GM19043 (cell line): ENCODE measurements around the gene GABPB2.
A peak's percentile ranks its signal among the peaks of the same experiment; 100 is the strongest.
"Not testable (repeated sequence)": the region's sequence is repeated elsewhere in the genome, so short reads cannot be mapped to it uniquely, and the experiment has no call there.

Source experiments
- ATAC-seq: cut with Tn5 transposase; IDR thresholded peaks from one replicate; pipeline ENCODE4 v1.9.1; 2021; ENCODE audit warnings: low read depth; ENCODE audit not compliant: unreplicated experiment

GABPB2 gene

GRCh38 chr1:151059109-151060006 lies 11.2 kb upstream of the GABPB2 start, which contains the start of gene CDC42SE1:
TSS of gene CDC42SE1 (minus strand) at chr1:151059622. CDS start at chr1:151055730, 3,892 bp downstream.
- peak; percentile 83 for ATAC-seq

- no peak for ATAC-seq
These were observed 10.4 kb upstream of the GABPB2 start, which contains the start of gene MLLT11 for GRCh38 chr1:151060007-151060656. TSS of gene MLLT11 (plus strand) at chr1:151060397. CDS start at chr1:151067225, 6,828 bp downstream.

- no peak for ATAC-seq
These were observed 9.7 kb upstream of the GABPB2 start for GRCh38 chr1:151060657-151061421.

GRCh38 chr1:151061704-151062103 lies 8.9 kb upstream of the GABPB2 start:
- no peak for ATAC-seq

- no peak for ATAC-seq
These were observed 7.7 kb upstream of the GABPB2 start for GRCh38 chr1:151062741-151063371.

- ATAC-seq: no peak
These were observed 5.4 kb upstream of the GABPB2 start for GRCh38 chr1:151065089-151065645.

GRCh38 chr1:151067185-151067584 lies 3.4 kb upstream of the GABPB2 start:
- no peak for ATAC-seq

GRCh38 chr1:151069103-151069486 lies 1.5 kb upstream of the GABPB2 start:
- no peak for ATAC-seq

- ATAC-seq: no peak
These were observed 1.7 kb downstream of the GABPB2 start for GRCh38 chr1:151072224-151072623.

GRCh38 chr1:151085953-151086559 lies 15.5 kb downstream of the GABPB2 start:
- ATAC-seq: no peak

- ATAC-seq: not testable (repeated sequence)
These were observed 26.9 kb downstream of the GABPB2 start for GRCh38 chr1:151097426-151097825.

GRCh38 chr1:151098126-151098525 lies 27.6 kb downstream of the GABPB2 start:
- ATAC-seq: no peak

- no peak for ATAC-seq
These were observed 34.1 kb downstream of the GABPB2 start for GRCh38 chr1:151104630-151105029.

- ATAC-seq: no peak
These were observed 36.3 kb downstream of the GABPB2 start for GRCh38 chr1:151106894-151107293.

- no peak for ATAC-seq
These were observed 37.8 kb downstream of the GABPB2 start for GRCh38 chr1:151108331-151108730.

- no peak for ATAC-seq
These were observed 43.3 kb downstream of the GABPB2 start for GRCh38 chr1:151113877-151114276.

GRCh38 chr1:151124763-151125403 lies 54.3 kb downstream of the GABPB2 start:
- ATAC-seq: no peak

- ATAC-seq: no peak
These were observed 58.2 kb downstream of the GABPB2 start for GRCh38 chr1:151128800-151129199.

- peak; percentile 90 for ATAC-seq
These were observed 60.5 kb downstream of the GABPB2 start for GRCh38 chr1:151130987-151131586.
